ENCODE results near the gene SPAG16.
A peak's percentile ranks its signal among the peaks of the same experiment; 100 is the strongest.
"Not testable (repeated sequence)": the region's sequence is repeated elsewhere in the genome, so short reads cannot be mapped to it uniquely, and the experiment has no call there.

The SPAG16 gene

GRCh38 chr2:213266421-213266820 is 17.8 kb upstream of the SPAG16 start:
- no peaks in the 10 kb centered on the region for H3K9me3 ChIP-seq (ENCODE audit: control insufficient read depth, low read length)
- H3K36me3 ChIP-seq (ENCODE audit: control insufficient read depth, insufficient read depth, low read length) = no peaks in the 10 kb centered on the region
- no peak overlapping the region for H3K27ac ChIP-seq (ENCODE audit: low read depth, low read length, severe bottlenecking)
- no peaks in the 10 kb centered on the region for H3K4me1 ChIP-seq (ENCODE audit: control insufficient read depth, insufficient read depth, low read length, poor library complexity, severe bottlenecking)
- H3K4me3 ChIP-seq (ENCODE audit: extremely low read depth, insufficient read depth, low read length, poor library complexity, severe bottlenecking) = no peak overlapping the region
- 80% methylated on average over 1 of the region's 2 CpGs; no CpG with 5 or more reads in 1 of the 2 experiments for WGBS, 2 experiments (ENCODE audit: insufficient coverage in 2 of 2)

GRCh38 chr2:213271947-213272346 is 12.3 kb upstream of the SPAG16 start:
- Histone ChIP-seq H3K36me3 (ENCODE audit: control insufficient read depth, insufficient read depth, low read length) (no peaks in the 10 kb centered on the region), H3K4me3 (ENCODE audit: extremely low read depth, insufficient read depth, low read length, poor library complexity, severe bottlenecking) (no peak overlapping the region), H3K27ac (ENCODE audit: low read depth, low read length, severe bottlenecking) (no peak overlapping the region), H3K4me1 (ENCODE audit: control insufficient read depth, insufficient read depth, low read length, poor library complexity, severe bottlenecking) (no peaks in the 10 kb centered on the region), H3K9me3 (ENCODE audit: control insufficient read depth, low read length) (peaks cover under 1% of the 10 kb centered on the region)
- WGBS, 2 experiments (ENCODE audit: insufficient coverage in 2 of 2) = 100% methylated on average over 1 of the region's 1 CpG; no CpG with 5 or more reads in 1 of the 2 experiments

GRCh38 chr2:213274143-213274542 is 10.1 kb upstream of the SPAG16 start:
- Histone ChIP-seq H3K4me1 (ENCODE audit: control insufficient read depth, insufficient read depth, low read length, poor library complexity, severe bottlenecking) (no peaks in the 10 kb centered on the region), H3K36me3 (ENCODE audit: control insufficient read depth, insufficient read depth, low read length) (no peaks in the 10 kb centered on the region), H3K27ac (ENCODE audit: low read depth, low read length, severe bottlenecking) (no peak overlapping the region), H3K4me3 (ENCODE audit: extremely low read depth, insufficient read depth, low read length, poor library complexity, severe bottlenecking) (no peak overlapping the region), H3K9me3 (ENCODE audit: control insufficient read depth, low read length) (peaks cover 5% of the 10 kb centered on the region)
- WGBS, 2 experiments (ENCODE audit: insufficient coverage in 2 of 2) = no CpG with 5 or more reads among the region's 1 CpG

GRCh38 chr2:213275265-213275664 is 9.0 kb upstream of the SPAG16 start:
- Histone ChIP-seq H3K9me3 (ENCODE audit: control insufficient read depth, low read length) (peaks cover 5% of the 10 kb centered on the region), H3K36me3 (ENCODE audit: control insufficient read depth, insufficient read depth, low read length) (no peaks in the 10 kb centered on the region), H3K4me1 (ENCODE audit: control insufficient read depth, insufficient read depth, low read length, poor library complexity, severe bottlenecking) (no peaks in the 10 kb centered on the region), H3K4me3 (ENCODE audit: extremely low read depth, insufficient read depth, low read length, poor library complexity, severe bottlenecking) (no peak overlapping the region), H3K27ac (ENCODE audit: low read depth, low read length, severe bottlenecking) (no peak overlapping the region)
- WGBS, 2 experiments (ENCODE audit: insufficient coverage in 2 of 2) = no CpG with 5 or more reads among the region's 1 CpG

GRCh38 chr2:213277134-213277533 is 7.1 kb upstream of the SPAG16 start:
- not testable (repeated sequence) for H3K4me3 ChIP-seq (ENCODE audit: extremely low read depth, insufficient read depth, low read length, poor library complexity, severe bottlenecking); H3K9me3 ChIP-seq (ENCODE audit: control insufficient read depth, low read length); H3K27ac ChIP-seq (ENCODE audit: low read depth, low read length, severe bottlenecking); H3K4me1 ChIP-seq (ENCODE audit: control insufficient read depth, insufficient read depth, low read length, poor library complexity, severe bottlenecking); H3K36me3 ChIP-seq (ENCODE audit: control insufficient read depth, insufficient read depth, low read length)
- WGBS, 2 experiments (ENCODE audit: insufficient coverage in 2 of 2) = 86 to 90% methylated on average over 1 of the region's 2 CpGs

GRCh38 chr2:213279116-213279620 is 5.1 kb upstream of the SPAG16 start:
- Histone ChIP-seq H3K27ac (ENCODE audit: low read depth, low read length, severe bottlenecking) (no peak overlapping the region), H3K36me3 (ENCODE audit: control insufficient read depth, insufficient read depth, low read length) (no peaks in the 10 kb centered on the region), H3K4me3 (ENCODE audit: extremely low read depth, insufficient read depth, low read length, poor library complexity, severe bottlenecking) (no peak overlapping the region), H3K4me1 (ENCODE audit: control insufficient read depth, insufficient read depth, low read length, poor library complexity, severe bottlenecking) (no peaks in the 10 kb centered on the region), H3K9me3 (ENCODE audit: control insufficient read depth, low read length) (peaks cover 5% of the 10 kb centered on the region)
- no CpG with 5 or more reads among the region's 1 CpG for WGBS, 2 experiments (ENCODE audit: insufficient coverage in 2 of 2)

GRCh38 chr2:213279971-213280370 is 4.3 kb upstream of the SPAG16 start:
- 67% methylated on average over 1 of the region's 1 CpG; no CpG with 5 or more reads in 1 of the 2 experiments for WGBS, 2 experiments (ENCODE audit: insufficient coverage in 2 of 2)
- H3K4me1 ChIP-seq (ENCODE audit: control insufficient read depth, insufficient read depth, low read length, poor library complexity, severe bottlenecking) = no peaks in the 10 kb centered on the region
- H3K4me3 ChIP-seq (ENCODE audit: extremely low read depth, insufficient read depth, low read length, poor library complexity, severe bottlenecking) = no peak overlapping the region
- no peaks in the 10 kb centered on the region for H3K36me3 ChIP-seq (ENCODE audit: control insufficient read depth, insufficient read depth, low read length)
- peaks cover 5% of the 10 kb centered on the region for H3K9me3 ChIP-seq (ENCODE audit: control insufficient read depth, low read length)
- H3K27ac ChIP-seq (ENCODE audit: low read depth, low read length, severe bottlenecking) = no peak overlapping the region

GRCh38 chr2:213281156-213281555 is 3.1 kb upstream of the SPAG16 start:
- H3K4me1 ChIP-seq (ENCODE audit: control insufficient read depth, insufficient read depth, low read length, poor library complexity, severe bottlenecking) = no peaks in the 10 kb centered on the region
- no peak overlapping the region for H3K27ac ChIP-seq (ENCODE audit: low read depth, low read length, severe bottlenecking)
- no peak overlapping the region for H3K4me3 ChIP-seq (ENCODE audit: extremely low read depth, insufficient read depth, low read length, poor library complexity, severe bottlenecking)
- WGBS, 2 experiments (ENCODE audit: insufficient coverage in 2 of 2) = no CpG with 5 or more reads among the region's 1 CpG
- H3K36me3 ChIP-seq (ENCODE audit: control insufficient read depth, insufficient read depth, low read length) = no peaks in the 10 kb centered on the region
- peaks cover 5% of the 10 kb centered on the region for H3K9me3 ChIP-seq (ENCODE audit: control insufficient read depth, low read length)

- no peaks in the 10 kb centered on the region for H3K4me1 ChIP-seq (ENCODE audit: control insufficient read depth, insufficient read depth, low read length, poor library complexity, severe bottlenecking)
- H3K9me3 ChIP-seq (ENCODE audit: control insufficient read depth, low read length) = no peaks in the 10 kb centered on the region
- 80 to 81% methylated on average over 1 to 3 of the region's 5 CpGs for WGBS, 2 experiments (ENCODE audit: insufficient coverage in 2 of 2)
- no peaks in the 10 kb centered on the region for H3K36me3 ChIP-seq (ENCODE audit: control insufficient read depth, insufficient read depth, low read length)
- H3K27ac ChIP-seq (ENCODE audit: low read depth, low read length, severe bottlenecking) = no peak overlapping the region
- H3K4me3 ChIP-seq (ENCODE audit: extremely low read depth, insufficient read depth, low read length, poor library complexity, severe bottlenecking) = peak overlapping the region; percentile 73
Measured at GRCh38 chr2:213285404-213285803, 1.1 kb downstream of the SPAG16 start.

- no peak overlapping the region for H3K4me3 ChIP-seq (ENCODE audit: extremely low read depth, insufficient read depth, low read length, poor library complexity, severe bottlenecking)
- H3K36me3 ChIP-seq (ENCODE audit: control insufficient read depth, insufficient read depth, low read length) = no peaks in the 10 kb centered on the region
- H3K27ac ChIP-seq (ENCODE audit: low read depth, low read length, severe bottlenecking) = no peak overlapping the region
- no peaks in the 10 kb centered on the region for H3K4me1 ChIP-seq (ENCODE audit: control insufficient read depth, insufficient read depth, low read length, poor library complexity, severe bottlenecking)
- no CpG with 5 or more reads among the region's 1 CpG for WGBS, 2 experiments (ENCODE audit: insufficient coverage in 2 of 2)
- H3K9me3 ChIP-seq (ENCODE audit: control insufficient read depth, low read length) = no peaks in the 10 kb centered on the region
Measured at GRCh38 chr2:213286161-213286560, 1.9 kb downstream of the SPAG16 start.

GRCh38 chr2:213288913-213289700 is 4.8 kb downstream of the SPAG16 start:
- no peaks in the 10 kb centered on the region for H3K4me1 ChIP-seq (ENCODE audit: control insufficient read depth, insufficient read depth, low read length, poor library complexity, severe bottlenecking)
- no peaks in the 10 kb centered on the region for H3K36me3 ChIP-seq (ENCODE audit: control insufficient read depth, insufficient read depth, low read length)
- H3K4me3 ChIP-seq (ENCODE audit: extremely low read depth, insufficient read depth, low read length, poor library complexity, severe bottlenecking) = no peak overlapping the region
- no peaks in the 10 kb centered on the region for H3K9me3 ChIP-seq (ENCODE audit: control insufficient read depth, low read length)
- 100% methylated on average over 1 of the region's 2 CpGs; no CpG with 5 or more reads in 1 of the 2 experiments for WGBS, 2 experiments (ENCODE audit: insufficient coverage in 2 of 2)
- no peak overlapping the region for H3K27ac ChIP-seq (ENCODE audit: low read depth, low read length, severe bottlenecking)
